Measurements from ENCODE around the gene RARS1.

RARS1 gene

DNA sequence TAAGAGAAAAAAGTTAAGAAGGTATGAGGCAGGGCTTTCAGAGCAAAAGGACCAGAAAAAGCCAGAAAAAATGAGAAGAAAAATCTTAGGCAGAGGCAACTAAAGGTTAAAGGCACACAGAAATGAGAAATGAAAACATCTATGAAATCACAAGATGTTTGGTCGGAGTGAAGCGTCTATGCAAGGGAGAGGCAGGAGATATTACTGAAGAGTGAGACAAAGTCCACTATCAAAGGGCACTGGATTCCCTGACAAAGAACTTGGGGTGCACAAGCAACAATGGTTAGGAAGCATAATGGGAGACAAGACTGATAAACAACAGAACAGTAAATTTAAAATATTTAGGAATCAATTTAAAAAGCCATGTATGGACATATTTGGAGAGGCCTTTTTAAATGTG is 76.0 kb downstream of the RARS1 start:
- no peak for FAIRE-seq

GRCh38 chr5:168563959-168564358 is 77.7 kb downstream of the RARS1 start:
- no peak for FAIRE-seq

- FAIRE-seq, result no peak
Observed at GRCh38 chr5:168568738-168569137, 82.5 kb downstream of the RARS1 start.

Measured in endometrium (tissue), 2 donors.